Uterus (tissue), 4 donors: ENCODE measurements around the gene SLC44A1. TPM values are rescaled to one million over a fixed set of nuclear protein-coding genes. Genes with fewer than 3 reads are reported as not detected.

Source experiments
- DNase-seq, 2 donors: peaks; one replicate each; pipeline ENCODE4 v3.0.0-alpha.2; 2019 to 2020
- H3K27ac ChIP-seq, 2 donors: fragments of 200-600 bp; sonication (generic); 1 replicate in 1 of 2; 2 replicates in 1 of 2; pipeline ENCODE4 v1.5.1; 2016 to 2018
- H3K27me3 ChIP-seq, 2 donors: fragments of 200-600 bp; sonication (generic); one replicate each; pipeline ENCODE4 v1.5.1; 2018 to 2019; ENCODE audit warnings: control low read depth in 1 of 2
- H3K36me3 ChIP-seq, 2 donors: fragments of 200-600 bp; sonication (generic); one replicate each; pipeline ENCODE4 v1.5.1; 2019; ENCODE audit warnings: control low read depth in 1 of 2
- H3K4me1 ChIP-seq, 2 donors: fragments of 200-600 bp; sonication (generic); one replicate each; pipeline ENCODE4 v1.5.1; 2018 to 2019; ENCODE audit warnings: control low read depth in 1 of 2
- H3K4me3 ChIP-seq, 2 donors: fragments of 200-600 bp; sonication (generic); 1 replicate in 1 of 2; 2 replicates in 1 of 2; pipeline ENCODE4 v1.5.1; 2018 to 2019; ENCODE audit warnings: mild to moderate bottlenecking in 1 of 2
- H3K9me3 ChIP-seq, 2 donors: fragments of 200-600 bp; sonication (generic); one replicate each; pipeline ENCODE4 v1.5.1; 2019; ENCODE audit warnings: control low read depth in 1 of 2
- CTCF ChIP-seq, 4 experiments: fragments of 200-600 bp in 2 of 4; fragments of 450-650 bp in 2 of 4; sonication (generic) in 2 of 4; IDR thresholded peaks; one replicate each; pipeline ENCODE4 v1.5.1; 2016 to 2019; ENCODE audit warnings: antibody characterized with exemption in 4 of 4, mild to moderate bottlenecking in 2 of 4, moderate library complexity in 1 of 4
- POLR2A ChIP-seq, 2 donors: fragments of 450-650 bp; IDR thresholded peaks; one replicate each; pipeline ENCODE4 v1.6.1; 2016; ENCODE audit warnings: antibody characterized with exemption in 2 of 2, mild to moderate bottlenecking in 1 of 2, moderate library complexity in 1 of 2
- intact Hi-C: fragments of 100-400 bp; cut with DNase I; formaldehyde crosslinking; loops from one replicate; pipeline ENCODE4 v1.15.1; 2023; ENCODE audit warnings: low total_unique reads
- total RNA-seq, 4 donors: library from RNA; depleted of rRNA in 3 of 4; stranded (reverse); fragments of >200 nt in 3 of 4; gene quantifications; one replicate each; pipeline versions ENCODE4 v1.1.0 to v1.2.4, GENCODE V29; 2014 to 2023
- donor health status: DM: yes; HTN: yes; CAD: no.

The SLC44A1 gene
- total RNA-seq, 4 donors from 2014 or later: 58.2 to 75.0 (median 63.0) TPM

GRCh38 chr9:105361873-105362272 lies 117.4 kb downstream of the SLC44A1 start:
- Histone ChIP-seq H3K4me1 (no peaks in the 10 kb centered on the region), H3K27me3 (no peaks in the 10 kb centered on the region), H3K4me3 (no peak overlapping the region), H3K36me3 (no peaks in the 10 kb centered on the region), H3K9me3 (no peaks in the 10 kb centered on the region), H3K27ac (no peak overlapping the region)
- intact Hi-C loops: no loop called here
- DNase-seq: no peak
- TF ChIP-seq CTCF (IDR thresholded peaks at IDR 0.05): no peak
- no peak for TF ChIP-seq POLR2A (IDR thresholded peaks at IDR 0.05)

GRCh38 chr9:105362470-105362869 lies 118.0 kb downstream of the SLC44A1 start:
- no peak for TF ChIP-seq CTCF (IDR thresholded peaks at IDR 0.05)
- Histone ChIP-seq H3K27me3 (no peaks in the 10 kb centered on the region), H3K27ac (no peak overlapping the region), H3K4me3 (no peak overlapping the region), H3K9me3 (no peaks in the 10 kb centered on the region), H3K4me1 (no peaks in the 10 kb centered on the region), H3K36me3 (no peaks in the 10 kb centered on the region)
- DNase-seq: no peak
- intact Hi-C loops: no loop called here

GRCh38 chr9:105363837-105364236 lies 119.4 kb downstream of the SLC44A1 start:
- intact Hi-C loops: no loop called here
- H3K9me3 ChIP-seq: no peaks in the 10 kb centered on the region
- no peak for TF ChIP-seq POLR2A (IDR thresholded peaks at IDR 0.05)
- no peak for TF ChIP-seq CTCF (IDR thresholded peaks at IDR 0.05)
- H3K27me3 ChIP-seq: no peaks in the 10 kb centered on the region
- no peaks in the 10 kb centered on the region for H3K36me3 ChIP-seq
- no peaks in the 10 kb centered on the region for H3K4me1 ChIP-seq
- H3K4me3 ChIP-seq: no peak overlapping the region
- H3K27ac ChIP-seq: no peak overlapping the region
- no peak for DNase-seq

- peak overlapping the region in 1 of 2 donors; percentile 30 for H3K27ac ChIP-seq
- no peaks in the 10 kb centered on the region for H3K9me3 ChIP-seq
- no peak for DNase-seq
- TF ChIP-seq CTCF (IDR thresholded peaks at IDR 0.05) (no peak), POLR2A (IDR thresholded peaks at IDR 0.05) (no peak)
- intact Hi-C loops: no loop called here
- no peak overlapping the region for H3K4me3 ChIP-seq
- no peaks in the 10 kb centered on the region for H3K27me3 ChIP-seq
- no peaks in the 10 kb centered on the region for H3K36me3 ChIP-seq
- H3K4me1 ChIP-seq: peaks cover 0 to 4% of the 10 kb centered on the region in 2 donors
Measured at GRCh38 chr9:105369911-105370310, 125.5 kb downstream of the SLC44A1 start.

- H3K27me3 ChIP-seq: no peaks in the 10 kb centered on the region
- intact Hi-C loops: no loop called here
- no peak for TF ChIP-seq POLR2A (IDR thresholded peaks at IDR 0.05)
- no peak for TF ChIP-seq CTCF (IDR thresholded peaks at IDR 0.05)
- no peak overlapping the region for H3K27ac ChIP-seq
- no peaks in the 10 kb centered on the region for H3K9me3 ChIP-seq
- peaks cover 0 to 4% of the 10 kb centered on the region in 2 donors for H3K4me1 ChIP-seq
- no peak overlapping the region for H3K4me3 ChIP-seq
- H3K36me3 ChIP-seq: no peaks in the 10 kb centered on the region
- DNase-seq: no peak
Measured at GRCh38 chr9:105373723-105374122, 129.3 kb downstream of the SLC44A1 start.
